HG02642 (cell line): ENCODE measurements around the gene FAM186B.

Experiments used
- ATAC-seq: cut with Tn5 transposase; IDR thresholded peaks from one replicate; pipeline ENCODE4 v1.9.1; 2021; ENCODE audit warnings: mild to moderate bottlenecking; ENCODE audit not compliant: unreplicated experiment, poor library complexity

The FAM186B gene

DNA sequence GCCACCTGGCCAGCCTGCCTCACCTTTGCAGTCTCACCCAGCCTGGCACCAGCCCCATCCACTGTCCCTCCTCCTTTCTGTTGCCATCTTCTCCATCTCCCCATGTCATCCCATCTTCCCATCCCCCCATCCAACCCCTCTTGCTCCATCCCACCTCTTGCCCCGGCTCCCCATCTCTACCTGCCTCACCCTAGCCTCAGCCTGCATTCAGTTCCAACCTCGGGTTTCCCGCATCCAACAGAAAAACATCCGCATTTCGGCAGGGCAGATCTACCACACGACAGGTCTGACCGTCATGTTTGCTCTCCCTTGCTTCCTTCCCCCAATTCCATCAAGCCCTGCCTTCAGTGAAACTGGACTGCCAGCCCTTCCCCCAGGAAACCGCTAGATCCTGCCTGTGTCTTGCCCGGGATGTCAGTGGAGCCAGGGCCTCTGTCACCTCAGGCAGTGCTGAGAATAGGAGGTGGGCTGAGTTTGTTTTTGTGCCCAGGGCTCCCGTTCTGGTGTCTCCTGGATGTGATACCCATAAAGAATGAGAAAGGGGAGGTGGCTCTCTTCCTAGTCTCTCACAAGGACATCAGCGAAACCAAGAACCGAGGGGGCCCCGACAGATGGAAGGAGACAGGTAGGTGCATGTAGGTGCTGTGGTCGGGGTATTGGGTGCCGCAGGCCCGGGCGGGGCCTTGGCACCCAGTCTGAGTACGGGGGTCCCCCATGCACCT, 64.1 kb downstream of the FAM186B start:
- no peak for ATAC-seq

DNA sequence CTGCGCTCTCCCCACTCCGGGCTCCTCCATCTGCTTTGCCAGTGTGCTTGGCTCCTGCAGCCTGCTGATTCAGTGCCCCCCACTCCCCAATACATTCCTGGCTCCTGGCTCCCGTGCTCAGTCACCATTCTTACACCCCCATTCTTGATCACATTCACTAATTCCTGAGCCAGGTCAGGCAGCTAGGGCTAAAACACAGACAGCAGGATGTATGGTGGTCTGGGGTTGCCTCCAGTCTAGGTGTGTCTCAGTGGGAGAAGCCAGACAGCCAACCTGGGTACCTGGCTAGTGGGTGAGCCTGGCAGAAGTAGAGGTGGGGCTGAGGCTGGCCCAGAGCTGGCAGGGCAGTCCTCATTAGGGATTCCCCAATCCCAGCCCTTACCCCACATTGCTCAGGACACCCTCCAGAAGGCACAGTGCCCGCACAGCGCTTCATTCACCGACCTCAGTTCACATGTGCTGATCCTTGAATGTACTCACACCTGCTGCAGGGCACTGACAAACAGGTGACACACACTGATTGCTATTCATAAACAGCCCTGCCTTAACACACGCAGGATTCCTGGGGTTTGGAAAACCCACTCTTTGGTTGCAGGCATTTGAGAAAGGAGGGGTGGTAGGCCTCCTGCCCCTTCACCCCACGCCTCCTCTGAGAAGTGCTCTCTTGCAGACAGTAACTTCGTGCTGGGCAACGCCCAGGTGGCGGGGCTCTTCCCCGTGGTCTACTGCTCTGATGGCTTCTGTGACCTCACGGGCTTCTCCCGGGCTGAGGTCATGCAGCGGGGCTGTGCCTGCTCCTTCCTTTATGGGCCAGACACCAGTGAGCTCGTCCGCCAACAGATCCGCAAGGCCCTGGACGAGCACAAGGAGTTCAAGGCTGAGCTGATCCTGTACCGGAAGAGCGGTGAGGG, 65.0 kb downstream of the FAM186B start:
- ATAC-seq: no peak

DNA sequence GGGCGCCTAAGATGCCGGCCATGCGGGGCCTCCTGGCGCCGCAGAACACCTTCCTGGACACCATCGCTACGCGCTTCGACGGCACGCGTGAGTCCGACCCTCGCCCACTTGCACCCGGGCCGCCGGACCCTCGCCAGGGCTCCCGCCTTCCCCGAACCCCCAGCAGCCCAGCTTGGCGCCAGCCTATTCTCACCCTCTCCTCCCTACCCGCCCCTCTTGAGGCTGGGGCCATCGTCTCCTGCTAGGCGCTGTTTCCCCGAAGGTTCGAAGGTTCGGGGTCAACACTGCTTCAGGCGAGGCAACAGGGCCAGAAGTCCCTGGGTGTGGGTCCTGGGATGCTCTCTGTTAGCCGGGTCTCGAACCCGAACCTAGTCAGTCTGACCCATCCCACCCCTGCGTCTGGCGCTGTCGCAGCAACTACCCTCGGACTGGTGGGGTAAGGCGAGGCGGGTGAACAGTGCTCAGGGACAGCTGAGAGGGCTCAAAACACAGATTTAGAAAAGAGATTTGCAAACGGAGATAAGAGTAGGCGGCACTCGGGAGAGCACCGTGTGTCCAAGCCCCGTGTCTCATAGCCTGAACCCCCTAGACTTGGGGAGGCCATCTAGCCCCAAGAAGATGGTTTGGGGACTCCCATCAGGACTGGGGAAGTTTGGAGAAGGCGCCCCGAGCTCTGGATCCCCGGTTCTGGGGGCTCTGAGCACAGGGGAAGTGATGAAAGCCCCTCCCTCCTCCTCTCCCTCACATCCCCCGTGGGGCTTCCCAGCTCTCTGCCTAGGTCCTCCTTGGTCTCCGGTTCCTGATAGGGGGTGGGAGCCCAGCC, 65.8 kb downstream of the FAM186B start:
- ATAC-seq: no peak

DNA sequence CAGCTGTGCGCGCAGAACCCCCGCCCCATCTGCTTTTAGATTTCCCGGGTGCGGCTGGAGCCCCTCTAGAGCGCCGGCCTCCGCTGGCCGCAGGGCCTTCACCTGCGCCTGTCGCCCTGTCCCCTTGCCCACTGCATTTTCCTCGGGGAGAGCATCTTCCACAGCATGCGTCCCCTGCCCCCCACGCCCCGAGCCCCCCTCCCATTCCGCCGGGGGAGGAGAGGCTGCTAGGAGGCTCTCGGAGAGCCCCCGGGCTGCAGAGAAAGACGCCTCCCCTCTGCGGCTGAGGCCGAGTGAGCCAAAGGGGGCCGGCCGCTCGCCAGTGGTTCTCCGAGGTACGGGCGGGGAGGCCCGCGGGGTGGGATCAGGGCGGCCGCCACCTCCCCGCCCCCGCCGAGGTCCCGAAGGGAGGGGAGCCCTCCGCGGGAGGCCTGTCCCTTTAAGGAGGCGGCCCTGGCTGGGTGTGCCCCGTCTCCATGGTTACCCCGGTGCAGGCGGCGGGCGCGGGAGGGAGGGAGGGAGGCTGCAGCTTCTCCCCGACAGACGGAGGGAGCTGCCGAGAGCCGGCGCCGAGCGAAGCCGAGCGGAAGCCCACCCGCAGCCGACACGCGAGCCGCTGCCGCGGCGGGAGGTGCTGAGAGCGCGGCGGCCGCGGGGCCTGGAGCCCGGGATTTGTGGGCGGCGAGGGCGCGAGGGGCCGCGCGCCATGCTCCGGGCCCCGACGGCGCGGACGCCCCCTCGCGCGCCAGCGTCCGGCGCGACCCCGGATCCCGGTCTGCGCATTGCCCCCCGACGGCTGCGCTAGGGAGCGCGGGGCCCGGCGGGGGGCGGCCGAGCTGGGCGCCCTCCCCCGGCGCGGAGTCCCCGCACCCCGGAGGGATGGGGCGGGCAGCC, 66.7 kb downstream of the FAM186B start, which contains the start of gene KCNH3:
Gene KCNH3 (plus strand): TSS at position 521 of the 894 bp plus-strand sequence. CDS start 387 bp downstream, outside the sequence.
- peak; percentile 73 for ATAC-seq

DNA sequence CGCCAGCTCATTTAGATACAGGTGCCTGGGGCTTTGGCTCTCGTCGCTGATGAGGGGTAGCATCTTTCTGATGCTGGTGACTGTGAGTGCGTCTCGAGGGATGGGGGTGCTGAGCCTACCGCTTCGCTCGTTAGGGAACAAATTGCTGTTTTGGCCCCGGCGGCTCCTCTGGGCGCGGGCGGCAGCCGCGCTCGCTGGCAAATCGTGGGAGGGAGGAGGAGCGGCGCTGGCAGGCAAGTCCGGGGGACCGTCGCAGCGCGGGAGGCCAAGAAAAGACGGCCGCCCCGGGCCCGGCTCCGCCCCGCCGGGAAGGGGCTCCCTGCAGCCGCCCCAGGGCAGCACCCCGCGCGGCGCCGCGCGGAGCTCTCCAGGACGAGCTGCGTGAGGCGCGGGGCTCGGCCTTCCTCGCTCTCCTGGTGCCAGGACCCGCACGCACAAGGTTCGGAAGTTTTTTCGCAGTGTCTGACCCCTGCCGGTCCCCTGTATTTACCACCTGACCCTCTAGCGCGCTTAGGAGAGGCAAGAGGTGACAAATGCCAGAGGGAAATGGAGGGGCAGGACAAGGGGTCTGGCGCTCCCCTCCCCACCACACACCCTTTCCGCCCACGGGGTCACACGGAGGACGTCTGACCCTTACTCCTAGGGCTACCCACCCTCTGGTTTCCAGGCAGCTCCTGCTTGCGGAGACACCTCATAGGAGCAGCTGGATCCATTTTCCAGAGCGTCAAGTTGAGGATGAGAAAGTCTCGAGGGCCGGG, 67.5 kb downstream of the FAM186B start:
- no peak for ATAC-seq
